ENCODE measurements around the gene DNAJA4.
"Not testable (repeated sequence)": the region's sequence is repeated elsewhere in the genome, so short reads cannot be mapped to it uniquely, and the experiment has no call there.

Gene DNAJA4

GRCh38 chr15:78243491-78243941 is 20.8 kb upstream of the DNAJA4 start:
- no peak overlapping the region for H3K4me3 ChIP-seq (ENCODE audit: low read depth, low read length)
- ChIA-PET POLR2A (no interaction called here), CTCF (interaction anchor here (0.9 to 10.5 kb wide), 8 partner anchors 19 to 284 kb away, joined by 3 to 234 read pairs (median 22); partner anchors contain the start of genes CIB2 and IDH3A)
- H3K27ac ChIP-seq (ENCODE audit: extremely low read depth, low read depth, low read length): no peak overlapping the region
- H3K36me3 ChIP-seq (ENCODE audit: control insufficient read depth in 2 of 2, insufficient read depth in 1 of 2, low read length in 2 of 2): no peaks in the 10 kb centered on the region
- H3K9me3 ChIP-seq (ENCODE audit: control insufficient read depth, insufficient read depth, low read depth, low read length): no peaks in the 10 kb centered on the region
- no peaks in the 10 kb centered on the region for H3K4me1 ChIP-seq (ENCODE audit: control insufficient read depth, insufficient read depth, low read length)
- TF ChIP-seq IKZF3 (tag by site-specific recombination; IDR thresholded peaks at IDR 0.05): peak; percentile 65; the same call in 1 of the 2 replicates
- 0 out of 2 replicates have a peak, but pooled peaks have one; percentile 51 for TF ChIP-seq ZNF335 (tag by site-specific recombination; conservative IDR thresholded peaks at IDR 0.05)
- TF ChIP-seq ZNF155 (tag by site-specific recombination; IDR thresholded peaks at IDR 0.05): no peak

GRCh38 chr15:78244101-78244500 is 20.3 kb upstream of the DNAJA4 start:
- Histone ChIP-seq H3K4me1 (ENCODE audit: control insufficient read depth, insufficient read depth, low read length) (no peaks in the 10 kb centered on the region), H3K9me3 (ENCODE audit: control insufficient read depth, insufficient read depth, low read depth, low read length) (no peaks in the 10 kb centered on the region), H3K27ac (ENCODE audit: extremely low read depth, low read depth, low read length) (no peak overlapping the region), H3K4me3 (ENCODE audit: low read depth, low read length) (no peak overlapping the region), H3K36me3 (ENCODE audit: control insufficient read depth in 2 of 2, insufficient read depth in 1 of 2, low read length in 2 of 2) (no peaks in the 10 kb centered on the region)
- POLR2A ChIA-PET: no interaction called here
- no peak for TF ChIP-seq ZNF221 (tag by site-specific recombination; IDR thresholded peaks at IDR 0.05; ENCODE audit: borderline replicate concordance)
- no peak for TF ChIP-seq RBAK (tag by site-specific recombination; IDR thresholded peaks at IDR 0.05)
- TF ChIP-seq ZNF514 (tag by site-specific recombination; IDR thresholded peaks at IDR 0.05): no peak
- TF ChIP-seq ZNF114 (tag by site-specific recombination; IDR thresholded peaks at IDR 0.05): no peak
- TF ChIP-seq ZNF530 (tag by site-specific recombination; IDR thresholded peaks at IDR 0.05; ENCODE audit: low read depth): no peak
- CTCF ChIA-PET: interaction anchor here (0.7 to 10.5 kb wide), 5 partner anchors 70 to 507 kb away, joined by 3 to 234 read pairs (median 6); partner anchors contain the start of gene IDH3A

- Histone ChIP-seq H3K27ac (ENCODE audit: extremely low read depth, low read depth, low read length) (no peak overlapping the region), H3K36me3 (ENCODE audit: control insufficient read depth in 2 of 2, insufficient read depth in 1 of 2, low read length in 2 of 2) (no peaks in the 10 kb centered on the region), H3K4me1 (ENCODE audit: control insufficient read depth, insufficient read depth, low read length) (no peaks in the 10 kb centered on the region), H3K4me3 (ENCODE audit: low read depth, low read length) (no peak overlapping the region), H3K9me3 (ENCODE audit: control insufficient read depth, insufficient read depth, low read depth, low read length) (no peaks in the 10 kb centered on the region)
- peak; percentile 26; the same call in 1 of the 2 replicates for TF ChIP-seq EGR2 (tag by site-specific recombination; IDR thresholded peaks at IDR 0.05; ENCODE audit: low read depth)
- no peak for TF ChIP-seq GFI1B (tag by site-specific recombination; IDR thresholded peaks at IDR 0.05)
- no peak for TF ChIP-seq ZNF530 (tag by site-specific recombination; IDR thresholded peaks at IDR 0.05; ENCODE audit: low read depth)
- TF ChIP-seq PRDM2 (tag by site-specific recombination; IDR thresholded peaks at IDR 0.05; ENCODE audit: borderline replicate concordance): no peak
- 0 out of 2 replicates have a peak, but pooled peaks have one; percentile 23 for TF ChIP-seq ZFHX2 (tag by site-specific recombination; conservative IDR thresholded peaks at IDR 0.05)
- no peak for TF ChIP-seq ZNF292 (tag by site-specific recombination; IDR thresholded peaks at IDR 0.05; ENCODE audit: borderline replicate concordance, low read depth)
- no peak for TF ChIP-seq ZNF596 (tag by site-specific recombination; IDR thresholded peaks at IDR 0.05)
- ChIA-PET POLR2A (no interaction called here), CTCF (interaction anchor here (0.6 to 10.5 kb wide), 4 partner anchors 70 to 1703 kb away, joined by 3 to 234 read pairs (median 104); no protein-coding TSS in a partner anchor)
Observed at GRCh38 chr15:78244893-78245292, 19.5 kb upstream of the DNAJA4 start.

- H3K27ac ChIP-seq (ENCODE audit: extremely low read depth, low read depth, low read length); H3K4me1 ChIP-seq (ENCODE audit: control insufficient read depth, insufficient read depth, low read length); H3K4me3 ChIP-seq (ENCODE audit: low read depth, low read length); POLR2A ChIA-PET; H3K9me3 ChIP-seq (ENCODE audit: control insufficient read depth, insufficient read depth, low read depth, low read length); H3K36me3 ChIP-seq (ENCODE audit: control insufficient read depth in 2 of 2, insufficient read depth in 1 of 2, low read length in 2 of 2): not testable (repeated sequence)
- CTCF ChIA-PET: interaction anchor here (1.2 to 10.5 kb wide), 3 partner anchors 12 to 133 kb away, joined by 3 to 234 read pairs (median 206); no protein-coding TSS in a partner anchor
Observed at GRCh38 chr15:78245392-78245791, 19.0 kb upstream of the DNAJA4 start.

- H3K4me1 ChIP-seq (ENCODE audit: control insufficient read depth, insufficient read depth, low read length); H3K27ac ChIP-seq (ENCODE audit: extremely low read depth, low read depth, low read length); H3K9me3 ChIP-seq (ENCODE audit: control insufficient read depth, insufficient read depth, low read depth, low read length); H3K36me3 ChIP-seq (ENCODE audit: control insufficient read depth in 2 of 2, insufficient read depth in 1 of 2, low read length in 2 of 2); POLR2A ChIA-PET; H3K4me3 ChIP-seq (ENCODE audit: low read depth, low read length): not testable (repeated sequence)
- CTCF ChIA-PET: interaction anchor here (1.2 to 10.5 kb wide), 3 partner anchors 12 to 133 kb away, joined by 3 to 234 read pairs (median 206); no protein-coding TSS in a partner anchor
Observed at GRCh38 chr15:78245976-78246620, 18.3 kb upstream of the DNAJA4 start.

Data from HEK293 (cell line).